H9 (cell line): ENCODE data around the gene RHNO1. TPM values are rescaled to one million over a fixed set of nuclear protein-coding genes. Genes with fewer than 3 reads are reported as not detected.

Experiments used
- DNase-seq: peaks from one replicate; pipeline ENCODE4 v3.0.0-alpha.2; 2017
- H2AFZ ChIP-seq: one replicate; pipeline ENCODE4 v1.6.1; 2013; ENCODE audit warnings: mild to moderate bottlenecking, low read length, control low read depth, moderate library complexity
- H2AK5ac ChIP-seq: 2 replicates; pipeline ENCODE4 v1.6.1; 2013; ENCODE audit warnings: low read length, control low read depth, mixed read lengths; ENCODE audit not compliant: insufficient read length
- H2BK120ac ChIP-seq: one replicate; pipeline ENCODE4 v1.6.1; 2013; ENCODE audit warnings: low read depth, mild to moderate bottlenecking, low read length, control low read depth, inconsistent platforms; ENCODE audit not compliant: poor library complexity, severe bottlenecking
- H2BK12ac ChIP-seq: 2 replicates; pipeline ENCODE4 v1.6.1; 2013; ENCODE audit warnings: low read length, control low read depth, mixed read lengths, low read depth; ENCODE audit not compliant: insufficient read length
- H2BK15ac ChIP-seq: 2 replicates; pipeline ENCODE4 v1.6.1; 2013; ENCODE audit warnings: low read depth, low read length, control low read depth
- H2BK20ac ChIP-seq: one replicate; pipeline ENCODE4 v1.6.1; 2013; ENCODE audit warnings: low read depth, mild to moderate bottlenecking, low read length, control low read depth, inconsistent platforms; ENCODE audit not compliant: poor library complexity, severe bottlenecking
- H2BK5ac ChIP-seq: 2 replicates; pipeline ENCODE4 v1.6.1; 2013; ENCODE audit warnings: low read length, control low read depth, mixed read lengths; ENCODE audit not compliant: insufficient read length
- H3K14ac ChIP-seq: 2 replicates; pipeline ENCODE4 v1.6.1; 2013; ENCODE audit warnings: low read length, control low read depth; ENCODE audit not compliant: insufficient read depth
- H3K18ac ChIP-seq: 2 replicates; pipeline ENCODE4 v1.6.1; 2013; ENCODE audit warnings: low read depth, mild to moderate bottlenecking, mixed read lengths, low read length, control low read depth; ENCODE audit not compliant: insufficient read length
- H3K23ac ChIP-seq: 2 replicates; pipeline ENCODE4 v1.6.1; 2013; ENCODE audit warnings: low read length, control low read depth, mixed read lengths, low read depth; ENCODE audit not compliant: insufficient read length
- H3K23me2 ChIP-seq: 2 replicates; pipeline ENCODE4 v1.6.1; 2013; ENCODE audit warnings: low read depth, mild to moderate bottlenecking, mixed read lengths, low read length, control low read depth; ENCODE audit not compliant: insufficient read length, poor library complexity, severe bottlenecking
- H3K27ac ChIP-seq: 2 replicates; pipeline ENCODE4 v1.5.1; 2013; ENCODE audit warnings: low read length, control low read depth, mixed read lengths, low read depth; ENCODE audit not compliant: insufficient read length
- H3K27me3 ChIP-seq: 2 replicates; pipeline ENCODE4 v1.6.1; 2013; ENCODE audit warnings: low read length, control low read depth, inconsistent platforms; ENCODE audit not compliant: insufficient read depth
- H3K4ac ChIP-seq: 2 replicates; pipeline ENCODE4 v1.6.1; 2013; ENCODE audit warnings: low read depth, mild to moderate bottlenecking, control low read depth, inconsistent platforms, low read length, moderate library complexity
- H3K4me1 ChIP-seq: 2 replicates; pipeline ENCODE4 v1.6.1; 2013; ENCODE audit warnings: low read length, control low read depth, inconsistent platforms; ENCODE audit not compliant: insufficient read depth
- H3K4me2 ChIP-seq: 2 replicates; pipeline ENCODE4 v1.6.1; 2013; ENCODE audit warnings: low read length, control low read depth, mixed read lengths; ENCODE audit not compliant: insufficient read length, insufficient read depth
- H3K56ac ChIP-seq: 2 replicates; pipeline ENCODE4 v1.6.1; 2013; ENCODE audit warnings: low read depth, mild to moderate bottlenecking, mixed read lengths, low read length, control low read depth; ENCODE audit not compliant: insufficient read length
- H3K79me1 ChIP-seq: 2 replicates; pipeline ENCODE4 v1.6.1; 2013; ENCODE audit warnings: low read depth, mild to moderate bottlenecking, moderate library complexity, low read length, control low read depth, inconsistent platforms; ENCODE audit not compliant: insufficient read depth, poor library complexity, severe bottlenecking
- H3K79me2 ChIP-seq: 2 replicates; pipeline ENCODE4 v1.6.1; 2013; ENCODE audit warnings: low read length, control low read depth, inconsistent platforms; ENCODE audit not compliant: insufficient read depth
- H3K9ac ChIP-seq: 2 replicates; pipeline ENCODE4 v1.6.1; 2013; ENCODE audit warnings: low read length, control low read depth, mixed read lengths; ENCODE audit not compliant: insufficient read length; ENCODE audit errors: extremely low read depth
- H3K9me3 ChIP-seq: one replicate; pipeline ENCODE4 v1.6.1; 2013; ENCODE audit warnings: low read depth, low read length, inconsistent platforms; ENCODE audit not compliant: control insufficient read depth
- H3T11ph ChIP-seq: one replicate; pipeline ENCODE4 v1.6.1; 2013; ENCODE audit warnings: mild to moderate bottlenecking, low read length, control low read depth, inconsistent platforms
- H4K20me1 ChIP-seq: one replicate; pipeline ENCODE4 v1.6.1; 2013; ENCODE audit not compliant: control insufficient read depth, insufficient read length, insufficient read depth
- H4K5ac ChIP-seq: 2 replicates; pipeline ENCODE4 v1.6.1; 2013; ENCODE audit warnings: low read depth, mild to moderate bottlenecking, mixed read lengths, low read length, control low read depth; ENCODE audit not compliant: insufficient read length
- H4K8ac ChIP-seq: replicated peaks from 2 replicates; pipeline ENCODE4 v1.6.1; 2013; ENCODE audit warnings: low read length, control low read depth, mixed read lengths, low read depth; ENCODE audit not compliant: insufficient read length
- H4K91ac ChIP-seq: 2 replicates; pipeline ENCODE4 v1.6.1; 2013; ENCODE audit warnings: low read depth, mild to moderate bottlenecking, moderate library complexity, mixed read lengths, low read length, control low read depth; ENCODE audit not compliant: insufficient read length
- H3K27ac Mint-ChIP-seq, 3 experiments: 2 replicates in 2 of 3; 3 replicates in 1 of 3; pipeline ENCODE4 v1.8.0; 2020 to 2021; ENCODE audit warnings: mixed read lengths in 3 of 3, mild to moderate bottlenecking in 1 of 3, moderate library complexity in 1 of 3
- H3K27me3 Mint-ChIP-seq: 2 replicates; pipeline ENCODE4 v1.8.0; 2021; ENCODE audit warnings: low read depth, mild to moderate bottlenecking, moderate library complexity, mixed read lengths
- H3K36me3 Mint-ChIP-seq, 3 experiments: 2 replicates in 2 of 3; 3 replicates in 1 of 3; pipeline ENCODE4 v1.8.0; 2020 to 2021; ENCODE audit warnings: low read depth in 3 of 3, mixed read lengths in 3 of 3; ENCODE audit not compliant: insufficient read depth in 1 of 3
- H3K4me1 Mint-ChIP-seq, 2 experiments: 2 replicates each; pipeline ENCODE4 v1.8.0; 2020; ENCODE audit warnings: mixed read lengths in 2 of 2
- H3K4me3 Mint-ChIP-seq, 2 experiments: 2 replicates in 1 of 2; 3 replicates in 1 of 2; pipeline ENCODE4 v1.8.0; 2020 to 2021; ENCODE audit warnings: mild to moderate bottlenecking in 2 of 2, mixed read lengths in 2 of 2, moderate library complexity in 1 of 2
- H3K9me3 Mint-ChIP-seq, 2 experiments: 2 replicates in 1 of 2; 3 replicates in 1 of 2; pipeline ENCODE4 v1.8.0; 2020; ENCODE audit warnings: mild to moderate bottlenecking in 2 of 2, mixed read lengths in 2 of 2, moderate library complexity in 1 of 2
- WGBS: extraction: QIAGEN DNeasy Blood & Tissue Kit; methylation state at CpG from one replicate; pipeline ENCODE4 v1.1.7; 2013; ENCODE audit warnings: missing lambda C conversion rate, low lambda C conversion rate, mixed read lengths; ENCODE audit not compliant: insufficient read length; ENCODE audit errors: extremely low coverage; 5-methylcytosine and 5-hydroxymethylcytosine counted together
- total RNA-seq: library from RNA; stranded (reverse); gene quantifications from 2 replicates; pipeline ENCODE4 v1.2.1, GENCODE V29; 2021
- TF ChIP-seq, protein P1 (sequence below): fragments of 200-600 bp; sonication (generic); conservative IDR thresholded peaks from 3 replicates; pipeline ENCODE4 v1.8.0; 2021; ENCODE audit warnings: antibody characterized with exemption, mild to moderate bottlenecking

The RHNO1 gene
- total RNA-seq, 1 experiment from 2014 or later: 36.7 TPM

DNA sequence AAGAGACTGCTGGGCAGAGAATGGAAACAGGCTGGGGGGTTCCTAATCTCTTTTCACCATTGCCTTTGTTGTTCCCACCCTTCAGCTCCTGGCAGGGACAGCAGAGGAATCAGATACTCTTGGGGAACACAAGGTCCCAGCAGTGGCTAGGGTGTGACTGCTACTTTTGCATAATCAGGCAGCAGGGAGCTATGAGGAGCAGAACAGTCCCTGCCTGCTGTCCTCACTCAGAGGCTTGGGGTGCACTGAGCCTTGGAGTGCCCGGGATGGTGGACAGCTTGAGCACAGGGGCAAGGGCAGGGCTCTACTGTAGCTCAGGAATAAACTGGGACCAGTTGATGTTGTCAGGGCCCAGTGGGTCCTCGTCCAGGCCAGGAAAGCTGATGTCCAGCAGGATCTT is 18.7 kb upstream of the RHNO1 start:
- Histone ChIP-seq H2BK5ac (no peak overlapping the region), H2BK15ac (no peak overlapping the region), H3K79me2 (no peaks in the 10 kb centered on the region), H3T11ph (no peak overlapping the region), H4K5ac (no peak overlapping the region), H2BK20ac (no peak overlapping the region), H3K9me3 (no peaks in the 10 kb centered on the region), H3K79me1 (no peaks in the 10 kb centered on the region), H4K8ac (no peak overlapping the region), H3K27me3 (no peaks in the 10 kb centered on the region), H3K4me1 (no peaks in the 10 kb centered on the region), H3K14ac (no peak overlapping the region), H4K91ac (no peak overlapping the region), H3K9ac (no peak overlapping the region), H3K23me2 (no peaks in the 10 kb centered on the region), H2BK120ac (no peak overlapping the region), H3K18ac (no peak overlapping the region), H3K56ac (no peak overlapping the region), H3K4ac (no peak overlapping the region), H2AK5ac (no peak overlapping the region), H3K23ac (no peak overlapping the region), H2BK12ac (no peak overlapping the region), H2AFZ (no peak overlapping the region), H3K4me2 (no peak overlapping the region), H4K20me1 (no peaks in the 10 kb centered on the region), H3K27ac (no peak overlapping the region)
- H3K27me3 Mint-ChIP-seq: peaks cover 4% of the 10 kb centered on the region
- no peak overlapping the region for H3K4me3 Mint-ChIP-seq
- peaks cover 34 to 43% (median 43%) of the 10 kb centered on the region in 3 experiments for H3K36me3 Mint-ChIP-seq
- DNase-seq: no peak
- peaks cover 14 to 42% of the 10 kb centered on the region in 2 experiments for H3K4me1 Mint-ChIP-seq
- no peaks in the 10 kb centered on the region for H3K9me3 Mint-ChIP-seq
- no CpG with 5 or more reads among the region's 2 CpGs for WGBS
- TF ChIP-seq, protein P1, sequence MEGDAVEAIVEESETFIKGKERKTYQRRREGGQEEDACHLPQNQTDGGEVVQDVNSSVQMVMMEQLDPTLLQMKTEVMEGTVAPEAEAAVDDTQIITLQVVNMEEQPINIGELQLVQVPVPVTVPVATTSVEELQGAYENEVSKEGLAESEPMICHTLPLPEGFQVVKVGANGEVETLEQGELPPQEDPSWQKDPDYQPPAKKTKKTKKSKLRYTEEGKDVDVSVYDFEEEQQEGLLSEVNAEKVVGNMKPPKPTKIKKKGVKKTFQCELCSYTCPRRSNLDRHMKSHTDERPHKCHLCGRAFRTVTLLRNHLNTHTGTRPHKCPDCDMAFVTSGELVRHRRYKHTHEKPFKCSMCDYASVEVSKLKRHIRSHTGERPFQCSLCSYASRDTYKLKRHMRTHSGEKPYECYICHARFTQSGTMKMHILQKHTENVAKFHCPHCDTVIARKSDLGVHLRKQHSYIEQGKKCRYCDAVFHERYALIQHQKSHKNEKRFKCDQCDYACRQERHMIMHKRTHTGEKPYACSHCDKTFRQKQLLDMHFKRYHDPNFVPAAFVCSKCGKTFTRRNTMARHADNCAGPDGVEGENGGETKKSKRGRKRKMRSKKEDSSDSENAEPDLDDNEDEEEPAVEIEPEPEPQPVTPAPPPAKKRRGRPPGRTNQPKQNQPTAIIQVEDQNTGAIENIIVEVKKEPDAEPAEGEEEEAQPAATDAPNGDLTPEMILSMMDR: no peak
- H3K27ac Mint-ChIP-seq: peak overlapping the region; percentile 44 to 92 (median 74); a peak in 4 of 7 replicates
